Fibroblast of skin of left biceps (primary cell): ENCODE measurements around the gene PNPLA7.
"Not testable (repeated sequence)": the region's sequence is repeated elsewhere in the genome, so short reads cannot be mapped to it uniquely, and the experiment has no call there.

ENCODE experiments used
- DNase-seq, 2 experiments: peaks; one replicate each; pipeline ENCODE4 v3.0.0-alpha.2; 2013; ENCODE audit warnings: low read depth in 2 of 2

The PNPLA7 gene

DNA sequence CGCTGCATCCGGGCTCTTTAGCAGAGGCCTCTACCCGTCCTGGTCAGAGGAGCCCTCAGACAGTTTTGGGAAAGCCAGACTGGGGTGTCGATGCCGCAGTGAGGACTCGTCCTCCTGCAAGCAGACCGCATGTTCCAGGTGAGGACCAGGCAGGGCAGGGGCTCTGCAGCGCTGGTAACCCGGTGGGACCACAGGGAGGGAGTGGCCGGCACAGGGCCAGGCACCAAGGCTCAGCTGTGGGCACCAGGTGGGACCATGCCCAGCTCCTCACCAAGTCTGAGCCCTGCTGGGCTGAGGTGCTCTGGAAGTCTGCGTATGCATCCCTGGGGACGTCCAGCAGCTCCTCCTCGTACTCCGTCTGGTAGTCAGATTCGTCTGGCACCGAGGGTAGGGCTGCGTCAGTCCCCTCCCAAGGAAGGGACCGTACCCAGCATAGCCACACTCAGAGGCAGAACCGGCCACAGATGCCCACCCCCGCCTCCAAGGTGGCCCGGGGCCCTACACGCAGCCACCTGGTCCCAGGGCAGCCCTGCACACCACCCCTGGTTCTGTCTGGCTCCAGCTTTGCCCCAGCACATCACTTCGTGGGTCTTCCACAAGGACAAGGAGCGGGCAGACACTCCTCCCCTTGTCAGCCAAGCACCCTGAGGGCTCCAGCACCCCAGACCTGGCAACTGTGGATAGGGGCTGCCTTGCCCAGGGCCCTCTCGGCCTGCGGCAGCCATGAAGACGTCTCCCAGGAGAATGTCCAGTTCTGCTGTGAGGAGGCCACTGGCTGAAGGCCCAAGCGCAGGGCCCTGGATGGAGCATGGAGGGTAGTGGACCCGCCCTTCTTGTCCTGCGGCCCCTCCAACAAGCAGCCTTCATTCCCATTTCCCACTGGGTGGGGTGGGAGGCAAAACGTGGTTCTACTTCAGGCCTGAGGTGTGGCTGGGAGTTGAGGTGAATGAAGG is 89.6 kb downstream of the PNPLA7 start:
- no peak for DNase-seq

DNA sequence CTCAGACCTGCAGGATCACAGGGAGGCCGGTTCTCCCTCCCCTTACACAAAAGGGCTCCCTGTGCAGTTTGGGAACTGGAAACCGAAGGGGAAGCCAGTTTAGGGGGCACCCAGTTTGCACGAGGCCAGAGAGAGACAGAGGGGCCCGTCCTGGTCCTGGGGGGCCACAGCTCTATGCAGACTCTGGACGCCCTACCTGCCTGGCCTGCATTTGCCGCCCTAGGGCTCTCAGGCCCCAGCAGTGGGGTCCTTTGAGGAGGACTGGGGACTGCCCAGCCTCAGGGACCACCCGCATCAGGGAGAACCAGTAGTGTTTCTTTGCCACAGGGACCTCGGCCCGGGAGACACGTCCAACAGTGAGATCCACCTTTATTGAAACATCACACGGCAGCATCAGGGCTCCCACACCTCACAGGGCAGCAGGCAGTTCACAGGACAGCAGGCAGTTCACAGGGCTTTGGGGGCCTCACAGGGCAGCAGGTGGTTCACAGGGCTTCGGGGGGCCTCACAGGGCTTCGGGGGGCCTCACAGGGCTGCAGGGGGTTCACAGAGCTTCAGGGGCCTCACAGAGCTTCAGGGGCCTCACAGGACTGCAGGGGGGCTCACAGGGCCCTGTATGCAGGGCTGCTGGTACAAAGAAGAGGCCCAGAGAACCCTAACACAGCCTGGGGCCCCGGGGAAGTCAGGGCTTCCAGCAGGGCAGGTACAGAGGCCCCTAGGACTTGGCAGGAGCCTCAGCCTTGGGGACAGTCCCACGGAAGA is 90.4 kb downstream of the PNPLA7 start:
- DNase-seq: no peak

DNA sequence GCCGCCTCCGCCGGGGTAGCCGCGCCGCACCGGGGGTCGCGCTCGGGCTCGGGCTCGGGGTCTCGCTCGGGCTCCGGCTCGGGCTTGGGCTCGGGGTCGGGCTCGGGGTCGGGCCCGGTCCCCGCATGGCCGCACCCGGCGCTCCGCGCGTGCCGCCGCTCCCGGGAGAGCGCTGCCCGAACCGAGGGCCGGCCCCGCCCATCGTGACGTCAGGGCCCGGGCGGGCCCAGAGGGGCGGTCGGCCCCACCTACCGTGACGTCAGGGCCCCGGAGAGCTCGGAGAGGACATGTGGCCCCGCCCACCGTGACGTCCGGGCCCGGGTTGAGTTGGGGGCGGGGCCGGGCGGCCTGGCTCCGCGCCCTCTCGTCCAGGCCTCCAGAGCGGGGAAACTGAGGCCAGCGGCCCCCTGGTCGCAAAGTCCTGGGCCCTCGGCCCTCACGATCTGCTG is 91.0 kb downstream of the PNPLA7 start, which contains the start of gene NSMF:
TSS of gene NSMF (minus strand) at position 183 of the 449 bp plus-strand sequence. CDS start 232 bp downstream, outside the sequence.
- peak; percentile 70 to 76 for DNase-seq

DNA sequence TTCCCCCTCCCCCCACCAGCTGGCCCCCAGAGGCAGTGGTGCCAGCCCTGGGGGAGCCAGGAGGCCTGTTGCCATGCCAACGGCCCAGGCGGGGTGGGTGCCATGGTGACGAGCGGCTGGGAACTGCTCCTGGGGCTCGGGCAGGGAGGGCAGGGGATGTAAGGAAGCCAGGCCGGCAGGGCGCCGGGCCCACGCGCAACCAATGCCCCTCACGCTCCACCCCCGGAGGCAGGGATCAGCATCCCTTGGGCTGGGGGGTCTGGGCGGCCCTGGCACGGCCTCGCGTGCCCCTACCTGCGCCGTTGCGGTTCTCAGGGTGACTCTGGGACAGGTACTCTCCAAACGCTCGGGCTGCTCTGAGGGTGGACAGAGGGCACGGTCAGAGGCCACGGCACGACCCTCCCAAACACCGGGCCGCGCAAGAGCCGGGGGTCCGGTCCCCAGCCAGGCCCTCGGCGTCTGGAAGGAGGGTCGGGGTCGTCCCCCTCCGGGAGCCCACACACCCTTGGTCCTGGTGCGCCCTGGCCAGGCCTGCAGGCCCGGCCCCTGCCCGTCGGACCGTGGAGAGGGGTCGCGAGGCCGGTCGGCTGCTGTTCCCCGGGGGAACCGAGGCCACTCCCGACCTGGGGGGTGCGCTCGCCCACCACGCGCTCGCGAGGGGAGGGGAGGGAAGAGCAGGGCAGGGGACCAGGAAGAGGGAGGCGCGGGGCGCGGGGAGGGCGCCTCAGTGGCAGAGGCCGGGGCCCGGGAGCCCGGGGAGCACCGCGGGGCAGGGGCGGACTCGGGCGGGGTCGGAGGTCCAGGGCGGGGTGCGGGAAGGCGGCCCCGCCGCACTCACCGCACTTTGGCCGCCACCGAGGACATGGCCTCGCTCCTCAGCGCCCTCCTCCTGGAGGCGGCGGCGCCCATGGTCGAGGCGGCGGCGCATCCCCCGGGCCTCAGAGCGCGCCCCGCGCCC is 91.7 kb downstream of the PNPLA7 start:
- DNase-seq: no peak

DNA sequence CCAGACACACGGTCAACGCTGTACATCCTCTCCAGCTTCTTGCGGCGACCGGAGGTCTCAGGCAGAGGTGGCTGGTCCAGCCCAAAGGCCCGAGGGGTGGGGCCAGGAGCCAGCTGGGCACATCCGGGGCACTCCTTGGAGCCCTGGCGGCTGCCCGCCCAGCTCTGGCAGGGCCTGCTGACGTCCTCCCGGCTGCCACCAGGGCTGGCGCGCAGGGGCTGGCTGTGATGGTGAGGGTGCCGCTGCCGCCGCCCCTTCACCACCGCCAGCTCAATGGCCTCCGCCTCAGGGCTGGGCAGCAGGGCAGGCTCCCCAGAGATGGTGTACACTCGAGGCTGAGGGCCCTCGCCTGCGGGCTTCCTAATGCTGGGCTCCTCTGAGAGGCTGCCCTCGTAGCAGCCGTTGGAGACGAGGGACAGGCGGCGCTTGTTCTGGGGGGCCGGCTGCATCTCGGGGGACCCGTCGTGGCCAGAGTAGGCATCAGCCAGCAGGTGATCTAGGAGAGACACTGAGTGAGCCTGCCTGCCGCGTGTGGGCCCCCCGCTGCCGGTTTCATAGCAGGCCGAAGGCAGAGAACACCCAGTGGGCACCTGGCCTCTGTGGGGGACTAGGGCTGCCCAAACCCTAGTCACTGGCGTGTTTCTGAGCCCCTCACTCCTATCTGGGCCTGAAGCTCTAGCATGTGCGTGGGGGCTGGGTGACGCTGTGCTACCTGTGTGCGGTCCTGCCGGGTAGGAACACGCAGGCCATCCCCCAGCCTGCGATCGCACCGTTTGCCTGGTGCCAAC is 92.6 kb downstream of the PNPLA7 start:
- no peak for DNase-seq

DNA sequence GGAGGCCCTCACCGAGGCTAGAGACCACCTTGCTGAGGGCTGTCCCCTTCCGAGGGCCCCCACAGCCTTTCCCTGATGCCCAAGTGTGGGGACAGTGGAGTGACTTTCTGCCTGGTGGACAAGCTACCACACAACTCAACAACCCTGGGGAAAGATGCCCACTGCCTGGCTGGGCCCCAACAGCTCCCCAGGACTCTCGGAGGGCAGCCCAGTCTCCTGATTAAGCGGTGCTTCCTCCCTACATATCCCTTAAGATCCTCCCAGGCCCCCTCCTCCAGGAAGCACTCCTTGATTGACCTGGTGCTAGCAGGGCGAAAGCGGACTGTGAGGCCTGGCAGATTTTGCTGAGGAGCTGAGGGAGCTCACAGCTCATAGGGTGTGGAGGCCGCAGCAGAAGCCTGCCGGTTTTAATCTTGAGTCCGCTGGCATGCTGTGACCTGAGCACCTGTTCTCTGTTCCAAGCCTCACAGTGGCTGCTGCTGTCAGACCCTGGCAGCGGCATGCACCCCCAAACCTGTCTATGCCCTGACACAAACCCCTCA is 93.3 kb downstream of the PNPLA7 start:
- no peak for DNase-seq

DNA sequence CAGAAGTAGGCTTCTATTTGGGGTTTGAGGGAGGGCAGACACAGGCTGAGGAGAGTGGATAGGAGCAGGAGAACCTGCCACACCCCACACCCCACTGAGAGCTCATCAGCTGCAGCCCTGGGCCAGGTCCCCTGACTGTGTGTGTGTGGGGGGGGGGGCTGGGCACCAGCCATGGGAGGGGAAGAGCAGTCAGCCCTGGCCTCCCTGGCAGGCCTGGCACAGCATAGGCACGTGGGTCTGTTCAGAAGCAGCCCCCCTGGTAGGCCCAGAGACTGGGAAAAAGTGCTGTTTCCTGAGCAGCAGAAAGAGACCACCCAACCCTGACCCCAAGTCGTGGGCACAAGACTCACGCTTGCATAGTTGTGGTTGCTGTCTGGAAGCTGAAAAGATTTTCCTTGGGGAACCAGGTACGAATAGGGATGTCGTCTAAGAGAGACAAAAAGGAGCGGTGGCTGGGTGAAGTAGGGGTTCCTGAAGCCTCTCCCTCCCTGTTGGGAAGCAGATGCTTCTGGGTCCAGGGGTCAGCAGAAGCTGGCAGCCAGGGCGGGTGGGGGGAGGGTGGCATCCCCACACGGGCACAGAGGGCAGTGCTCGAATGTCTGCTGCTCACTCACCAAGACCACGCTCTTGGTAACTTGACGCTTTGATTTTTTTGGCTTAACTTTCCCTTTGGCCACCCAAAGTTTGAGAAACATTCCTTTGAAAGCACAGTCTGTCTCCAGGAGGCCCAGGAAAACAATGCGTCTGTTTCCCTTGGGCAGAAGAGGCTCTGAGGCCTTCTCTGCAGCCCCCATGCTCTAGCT is 93.9 kb downstream of the PNPLA7 start:
- no peak for DNase-seq

DNA sequence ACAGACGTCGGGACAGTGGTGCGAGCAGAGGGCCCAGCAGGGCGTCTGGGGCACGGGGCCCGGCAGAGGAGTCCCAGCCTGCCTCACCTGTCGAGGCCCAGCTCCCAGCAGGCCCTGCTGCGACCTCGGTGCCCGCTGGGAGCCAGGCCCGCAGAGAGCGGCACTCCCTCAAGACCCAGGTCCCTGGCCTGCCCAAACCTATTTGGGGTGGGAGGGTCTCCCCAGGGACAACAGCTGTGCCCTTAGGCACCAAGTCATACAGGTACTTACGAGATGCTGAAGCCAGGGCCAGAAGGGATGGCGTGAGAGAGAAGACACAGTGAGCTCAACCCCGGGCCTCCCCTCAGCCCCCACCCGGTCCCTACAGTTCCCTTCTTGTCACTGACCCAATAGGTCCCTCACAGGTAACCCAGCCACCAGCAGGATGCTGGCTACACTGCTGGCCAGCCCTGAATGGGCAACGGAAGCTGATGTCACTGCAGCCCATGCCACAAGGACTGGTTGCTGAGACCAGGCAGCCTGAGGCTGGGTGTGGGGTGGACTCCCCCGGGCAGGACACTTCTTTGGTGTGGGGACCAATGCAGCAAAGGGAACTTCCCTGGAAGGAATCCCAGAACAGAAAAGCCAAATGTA is 94.7 kb downstream of the PNPLA7 start:
- DNase-seq: no peak

DNA sequence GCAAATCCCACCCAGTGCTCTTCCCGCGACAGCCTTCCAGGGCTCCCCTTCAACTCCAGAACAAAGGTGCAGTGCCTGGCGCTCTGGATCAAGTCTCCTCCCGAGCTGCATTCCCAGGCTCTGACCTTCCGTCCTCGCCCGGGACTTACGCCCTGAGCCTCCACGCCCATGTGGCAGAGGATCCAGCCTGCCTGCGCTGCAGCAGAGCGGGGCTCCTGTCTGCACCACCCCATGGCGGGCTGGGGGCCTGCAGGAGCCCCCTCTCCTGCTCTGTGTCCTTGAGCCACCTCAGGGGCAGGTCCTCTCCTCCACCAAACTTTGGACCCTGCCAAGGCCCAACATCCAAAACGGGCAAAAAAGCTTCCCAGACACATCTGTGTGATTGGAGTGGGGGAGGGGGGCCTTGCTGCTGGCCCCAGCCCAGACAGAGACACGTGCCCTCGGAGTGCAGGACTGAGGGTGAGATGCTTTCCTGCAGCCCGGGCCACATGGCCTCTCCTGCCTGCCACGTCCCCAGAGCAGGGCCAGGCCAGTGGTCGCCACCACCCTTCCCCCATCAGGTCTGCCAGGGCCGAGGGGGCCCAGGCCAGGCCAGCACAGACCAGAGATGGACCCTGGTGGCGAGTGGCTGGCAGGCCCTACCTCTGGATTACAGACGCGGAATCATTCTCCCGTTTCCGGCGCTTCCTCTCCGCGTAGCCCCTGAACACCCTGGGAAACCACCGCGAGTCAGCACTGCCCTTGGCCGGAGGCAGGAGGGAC is 95.4 kb downstream of the PNPLA7 start:
- no peak for DNase-seq

DNA sequence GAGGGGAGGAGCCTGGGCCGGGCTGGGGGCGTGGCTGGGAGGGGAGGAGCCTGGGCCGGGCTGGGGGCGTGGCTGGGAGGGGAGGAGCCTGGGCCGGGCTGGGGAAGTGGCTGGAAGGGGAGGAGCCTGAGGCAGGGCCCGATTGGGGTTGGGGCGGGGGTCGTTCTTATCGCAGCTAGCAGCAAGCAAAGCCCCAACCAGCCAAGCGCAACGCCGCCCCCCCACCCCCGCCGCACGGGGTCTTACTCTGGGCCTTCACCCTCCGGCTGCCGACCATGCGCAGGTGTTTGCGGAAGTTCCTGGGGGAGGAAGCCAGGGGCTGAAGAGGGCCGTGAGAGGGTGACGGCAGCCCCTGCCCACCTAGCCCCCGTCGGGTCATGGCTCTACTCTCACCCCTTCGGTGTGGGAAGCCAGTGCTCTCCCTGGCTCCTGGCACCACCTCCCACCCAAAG is 96.0 kb downstream of the PNPLA7 start:
- DNase-seq: no peak

DNA sequence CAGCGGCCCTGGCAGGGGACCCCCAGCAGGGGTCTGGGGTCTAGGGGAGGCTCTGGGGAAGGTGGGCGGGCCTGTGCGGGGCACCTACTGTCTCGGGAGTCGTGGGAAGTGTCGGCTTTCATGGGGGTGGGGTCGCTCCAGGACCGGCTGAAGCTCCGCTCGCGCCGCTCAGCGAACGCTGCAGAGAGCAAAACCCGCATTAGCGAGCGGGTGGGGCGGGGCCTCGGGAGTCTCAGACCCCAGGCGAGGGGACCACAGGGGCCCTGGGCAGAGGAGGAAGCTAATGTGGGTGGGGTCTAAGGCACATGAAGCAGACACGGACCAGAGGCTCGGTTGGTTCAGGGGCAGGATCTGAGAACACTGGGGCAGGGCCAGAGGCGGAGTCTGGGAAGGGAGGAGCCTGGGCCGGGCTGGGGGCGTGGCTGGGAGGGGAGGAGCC is 96.5 kb downstream of the PNPLA7 start:
- DNase-seq: peak; percentile 57 to 63

DNA sequence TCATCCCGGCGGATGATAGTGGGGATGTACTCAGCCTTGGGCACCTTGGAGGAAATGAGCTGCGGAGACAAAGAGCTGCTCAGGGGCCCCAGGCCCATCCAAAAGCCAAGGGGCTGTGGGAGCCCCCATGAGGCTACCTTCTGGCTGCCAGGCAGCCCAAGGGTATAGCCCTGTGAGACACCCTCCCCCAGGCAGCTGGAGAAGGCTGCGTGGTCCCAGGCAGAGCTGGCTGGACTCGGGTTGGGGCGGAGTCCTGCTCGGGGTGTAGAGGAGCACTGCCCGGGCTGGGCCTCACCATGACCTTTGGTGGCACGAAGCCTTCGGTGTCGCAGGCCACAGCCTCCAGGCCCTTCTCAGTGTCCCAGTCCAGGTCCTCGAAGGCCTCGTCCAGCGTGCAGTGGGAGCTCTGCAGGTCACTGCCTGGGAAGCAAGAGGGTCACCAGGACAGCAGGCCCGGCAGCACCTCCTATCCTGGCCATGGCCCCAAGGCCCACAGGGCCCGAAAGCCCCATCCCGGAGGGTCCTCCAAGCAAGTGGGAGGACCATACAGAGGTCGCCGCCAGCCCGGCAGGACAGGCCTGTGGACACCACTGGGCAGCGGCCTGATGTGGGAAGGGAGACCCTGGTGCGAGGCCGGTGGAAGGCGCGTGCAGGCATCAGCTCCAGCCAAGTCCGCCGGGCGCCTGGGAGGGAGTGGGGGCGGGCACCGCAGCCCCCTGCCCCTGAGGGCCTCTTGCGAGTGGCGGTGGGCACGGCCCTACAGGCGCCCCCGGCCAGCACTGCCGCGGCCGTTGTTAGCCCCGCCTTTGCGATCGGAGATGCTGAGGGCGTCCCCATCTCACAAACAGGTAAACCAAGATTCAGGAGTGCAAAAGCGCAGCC is 97.2 kb downstream of the PNPLA7 start:
- no peak for DNase-seq

DNA sequence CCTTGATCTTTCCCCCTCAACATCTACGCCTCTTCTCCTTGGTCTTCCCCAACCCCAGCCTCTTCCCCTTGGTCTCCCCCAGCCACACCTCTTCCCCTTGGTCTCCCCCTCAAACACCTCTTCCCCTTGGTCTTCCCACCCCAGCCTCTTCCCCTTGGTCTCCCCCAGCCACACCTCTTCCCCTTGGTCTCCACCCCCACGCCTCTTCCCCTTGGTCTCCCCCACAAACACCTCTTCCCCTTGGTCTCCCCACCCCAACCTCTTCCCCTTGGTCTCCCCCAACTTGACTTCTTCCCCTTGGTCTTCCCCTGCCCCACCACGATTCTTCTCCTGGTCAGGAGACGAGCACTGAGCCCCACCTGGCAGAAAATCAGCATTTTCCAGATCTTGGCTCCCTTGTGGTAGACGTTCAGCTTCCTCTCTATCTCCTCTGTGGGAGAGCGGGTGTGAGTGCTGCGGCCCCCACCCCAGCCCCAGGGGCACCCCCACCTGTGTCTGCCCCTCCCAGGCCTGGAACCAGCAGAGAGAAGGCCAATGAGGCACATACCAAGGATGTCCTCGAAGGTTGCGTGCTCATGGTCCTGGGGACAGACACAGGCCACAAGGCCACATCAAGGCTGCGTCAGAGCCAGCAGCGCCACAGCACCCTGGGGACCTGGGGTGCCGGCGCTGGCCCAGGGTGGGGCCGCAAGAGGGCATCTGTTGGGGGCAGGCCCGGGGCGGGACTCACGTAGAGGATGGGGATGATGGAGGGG is 98.0 kb downstream of the PNPLA7 start:
- DNase-seq: no peak

DNA sequence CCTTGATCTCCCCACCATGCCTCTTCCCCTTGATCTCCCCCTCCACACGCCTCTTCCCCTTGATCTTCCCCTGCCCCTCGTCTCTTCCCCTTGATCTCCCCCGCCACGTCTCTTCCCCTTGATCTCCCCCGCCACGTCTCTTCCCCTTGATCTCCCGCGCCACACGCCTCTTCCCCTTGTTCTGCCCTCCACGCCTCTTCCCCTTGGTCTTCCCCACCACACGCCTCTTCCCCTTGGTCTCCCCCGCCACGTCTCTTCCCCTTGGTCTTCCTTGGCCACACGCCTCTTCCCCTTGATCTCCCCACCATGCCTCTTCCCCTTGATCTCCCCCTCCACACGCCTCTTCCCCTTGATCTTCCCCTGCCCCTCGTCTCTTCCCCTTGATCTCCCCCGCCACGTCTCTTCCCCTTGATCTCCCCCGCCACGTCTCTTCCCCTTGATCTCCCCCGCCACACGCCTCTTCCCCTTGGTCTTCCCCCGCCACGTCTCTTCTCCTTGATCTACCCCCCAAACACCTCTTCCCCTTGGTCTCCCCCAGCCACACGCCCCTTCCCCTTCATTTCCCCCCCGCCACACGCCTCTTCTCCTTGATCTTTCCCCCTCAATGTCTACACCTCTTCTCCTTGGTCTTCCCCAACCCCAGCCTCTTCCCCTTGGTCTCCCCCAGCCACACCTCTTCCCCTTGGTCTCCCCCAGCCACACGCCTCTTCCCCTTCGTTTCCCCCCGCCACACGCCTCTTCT is 98.8 kb downstream of the PNPLA7 start:
- not testable (repeated sequence) for DNase-seq

DNA sequence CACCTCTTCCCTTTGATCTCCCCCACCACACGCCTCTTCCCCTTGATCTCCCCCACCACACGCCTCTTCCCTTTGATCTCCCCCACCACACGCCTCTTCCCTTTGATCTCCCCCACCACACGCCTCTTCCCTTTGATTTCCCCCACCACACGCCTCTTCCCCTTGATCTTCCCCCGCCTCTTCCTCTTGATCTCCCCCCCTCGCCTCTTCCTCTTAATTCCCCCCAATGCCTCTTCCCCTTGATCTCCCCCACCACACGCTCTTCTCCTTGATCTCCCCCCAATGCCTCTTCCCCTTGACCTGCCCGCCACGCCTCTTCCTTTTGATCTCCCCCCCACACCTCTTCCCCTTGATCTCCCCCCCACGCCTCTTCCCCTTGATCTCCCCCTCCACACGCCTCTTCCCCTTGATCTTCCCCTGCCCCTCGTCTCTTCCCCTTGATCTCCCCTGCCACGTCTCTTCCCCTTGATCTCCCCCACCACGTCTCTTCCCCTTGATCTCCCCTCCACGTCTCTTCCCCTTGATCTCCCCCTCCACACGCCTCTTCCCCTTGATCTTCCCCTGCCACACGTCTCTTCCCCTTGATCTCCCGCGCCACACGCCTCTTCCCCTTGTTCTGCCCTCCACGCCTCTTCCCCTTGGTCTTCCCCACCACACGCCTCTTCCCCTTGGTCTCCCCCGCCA is 99.5 kb downstream of the PNPLA7 start:
- not testable (repeated sequence) for DNase-seq
